Measurements from ENCODE around the gene HSD11B1. TPM values are rescaled to one million over a fixed set of nuclear protein-coding genes. Genes with fewer than 3 reads are reported as not detected.

Gene HSD11B1
- total RNA-seq, 1 donor from 2014 or later = not detected

- Mint-ChIP-seq H3K4me1 (ENCODE audit: low read depth, unreplicated experiment) (no peaks in the 10 kb centered on the region), H3K4me3 (ENCODE audit: unreplicated experiment) (no peak overlapping the region), H3K27ac (ENCODE audit: unreplicated experiment) (no peak overlapping the region), H3K9me3 (ENCODE audit: unreplicated experiment) (peaks cover 2% of the 10 kb centered on the region), H3K36me3 (ENCODE audit: unreplicated experiment) (no peaks in the 10 kb centered on the region), H3K27me3 (ENCODE audit: unreplicated experiment) (no peaks in the 10 kb centered on the region)
- no peak for DNase-seq
- TF ChIP-seq CTCF (IDR thresholded peaks at IDR 0.05; ENCODE audit: partially characterized antibody, unreplicated experiment) = no peak
Observed at GRCh38 chr1:209755256-209755655, 50.6 kb downstream of the HSD11B1 start.

- Mint-ChIP-seq H3K4me3 (ENCODE audit: unreplicated experiment) (no peak within 1 kb of the TSS), H3K27ac (ENCODE audit: unreplicated experiment) (no peak within 1 kb of the TSS), H3K9me3 (ENCODE audit: unreplicated experiment) (peaks cover 2% of the 10 kb centered on the region), H3K4me1 (ENCODE audit: low read depth, unreplicated experiment) (no peaks in the 10 kb centered on the region), H3K36me3 (ENCODE audit: unreplicated experiment) (no peaks in the 10 kb centered on the region), H3K27me3 (ENCODE audit: unreplicated experiment) (no peaks in the 10 kb centered on the region)
- TF ChIP-seq CTCF (IDR thresholded peaks at IDR 0.05; ENCODE audit: partially characterized antibody, unreplicated experiment) = no peak
- DNase-seq = no peak
Observed at GRCh38 chr1:209755926-209756614, 51.4 kb downstream of the HSD11B1 start, which contains the start of gene TRAF3IP3. Gene TRAF3IP3 (plus strand): TSS chr1:209756053. CDS start chr1:209760040, 3,987 bp downstream.

GRCh38 chr1:209756615-209757445 is 52.2 kb downstream of the HSD11B1 start:
- Mint-ChIP-seq H3K4me3 (ENCODE audit: unreplicated experiment) (no peak overlapping the region), H3K36me3 (ENCODE audit: unreplicated experiment) (no peaks in the 10 kb centered on the region), H3K9me3 (ENCODE audit: unreplicated experiment) (peaks cover 2% of the 10 kb centered on the region), H3K27me3 (ENCODE audit: unreplicated experiment) (no peaks in the 10 kb centered on the region), H3K4me1 (ENCODE audit: low read depth, unreplicated experiment) (no peaks in the 10 kb centered on the region), H3K27ac (ENCODE audit: unreplicated experiment) (no peak overlapping the region)
- DNase-seq = no peak
- TF ChIP-seq CTCF (IDR thresholded peaks at IDR 0.05; ENCODE audit: partially characterized antibody, unreplicated experiment) = no peak

- no peak for TF ChIP-seq CTCF (IDR thresholded peaks at IDR 0.05; ENCODE audit: partially characterized antibody, unreplicated experiment)
- peaks cover 2% of the 10 kb centered on the region for H3K9me3 Mint-ChIP-seq (ENCODE audit: unreplicated experiment)
- no peak for DNase-seq
- no peaks in the 10 kb centered on the region for H3K27me3 Mint-ChIP-seq (ENCODE audit: unreplicated experiment)
- no peaks in the 10 kb centered on the region for H3K36me3 Mint-ChIP-seq (ENCODE audit: unreplicated experiment)
- H3K27ac Mint-ChIP-seq (ENCODE audit: unreplicated experiment) = no peak overlapping the region
- H3K4me3 Mint-ChIP-seq (ENCODE audit: unreplicated experiment) = no peak overlapping the region
- H3K4me1 Mint-ChIP-seq (ENCODE audit: low read depth, unreplicated experiment) = no peaks in the 10 kb centered on the region
Observed at GRCh38 chr1:209758400-209758799, 53.8 kb downstream of the HSD11B1 start.

Measured in glutamatergic neuron (in vitro differentiated cells).